Trophoblast cell (in vitro differentiated cells and primary cell): ENCODE results near the gene PRPF19.

Experiments
- DNase-seq, 2 donors: peaks; one replicate each; pipeline ENCODE4 v3.0.0-alpha.2; 2016
- H2AFZ ChIP-seq: 2 replicates; pipeline ENCODE4 v1.6.1; 2013; ENCODE audit warnings: low read length, moderate library complexity, mild to moderate bottlenecking; ENCODE audit not compliant: insufficient read depth, poor library complexity
- H2AK5ac ChIP-seq: 2 replicates; pipeline ENCODE4 v1.6.1; 2013; ENCODE audit warnings: mild to moderate bottlenecking, low read length
- H2BK120ac ChIP-seq: 2 replicates; pipeline ENCODE4 v1.6.1; 2013; ENCODE audit warnings: low read length, mild to moderate bottlenecking, moderate library complexity; ENCODE audit not compliant: insufficient read depth, poor library complexity
- H2BK12ac ChIP-seq: 2 replicates; pipeline ENCODE4 v1.6.1; 2013; ENCODE audit warnings: mild to moderate bottlenecking, low read length, moderate library complexity
- H2BK5ac ChIP-seq: 2 replicates; pipeline ENCODE4 v1.6.1; 2013; ENCODE audit warnings: low read length, low read depth, moderate library complexity, mild to moderate bottlenecking; ENCODE audit not compliant: poor library complexity
- H3K14ac ChIP-seq: 2 replicates; pipeline ENCODE4 v1.6.1; 2013; ENCODE audit warnings: mild to moderate bottlenecking, low read length
- H3K18ac ChIP-seq: 2 replicates; pipeline ENCODE4 v1.6.1; 2013; ENCODE audit warnings: mild to moderate bottlenecking, low read length
- H3K23ac ChIP-seq: 2 replicates; pipeline ENCODE4 v1.6.1; 2013; ENCODE audit warnings: low read length
- H3K27ac ChIP-seq: 2 replicates; pipeline ENCODE4 v1.5.1; 2013; ENCODE audit warnings: low read depth, mild to moderate bottlenecking, inconsistent platforms, low read length, moderate library complexity
- H3K27me3 ChIP-seq: 2 replicates; pipeline ENCODE4 v1.6.1; 2013; ENCODE audit warnings: inconsistent platforms, mild to moderate bottlenecking, low read length, moderate library complexity; ENCODE audit not compliant: insufficient read depth
- H3K36me3 ChIP-seq, 2 experiments: 1 replicate in 1 of 2; 2 replicates in 1 of 2; pipeline ENCODE4 v1.6.1; 2013; ENCODE audit warnings: low read length in 2 of 2, mild to moderate bottlenecking in 2 of 2, moderate library complexity in 1 of 2; ENCODE audit not compliant: insufficient read depth in 2 of 2, control insufficient read depth in 1 of 2
- H3K4ac ChIP-seq: 2 replicates; pipeline ENCODE4 v1.6.1; 2013; ENCODE audit warnings: low read depth, mild to moderate bottlenecking, low read length, moderate library complexity
- H3K4me1 ChIP-seq, 2 experiments: 1 replicate in 1 of 2; 2 replicates in 1 of 2; pipeline ENCODE4 v1.6.1; 2013; ENCODE audit warnings: low read length in 2 of 2, mild to moderate bottlenecking in 2 of 2, moderate library complexity in 1 of 2; ENCODE audit not compliant: insufficient read depth in 2 of 2, control insufficient read depth in 1 of 2
- H3K4me2 ChIP-seq: 2 replicates; pipeline ENCODE4 v1.6.1; 2013; ENCODE audit warnings: inconsistent platforms, mild to moderate bottlenecking, low read length, moderate library complexity
- H3K4me3 ChIP-seq: 2 replicates; pipeline ENCODE4 v1.5.1; 2013; ENCODE audit warnings: mild to moderate bottlenecking, low read depth, low read length, inconsistent platforms
- H3K79me1 ChIP-seq: one replicate; pipeline ENCODE4 v1.6.1; 2013; ENCODE audit warnings: low read length
- H3K79me2 ChIP-seq: 2 replicates; pipeline ENCODE4 v1.6.1; 2013; ENCODE audit warnings: low read length, mild to moderate bottlenecking; ENCODE audit not compliant: control insufficient read depth, insufficient read depth, poor library complexity
- H3K9ac ChIP-seq: 2 replicates; pipeline ENCODE4 v1.6.1; 2013; ENCODE audit warnings: mild to moderate bottlenecking, low read length
- H3K9me3 ChIP-seq: 2 replicates; pipeline ENCODE4 v1.6.1; 2013; ENCODE audit warnings: low read depth, mild to moderate bottlenecking, control low read depth, inconsistent platforms, low read length; ENCODE audit not compliant: insufficient read depth
- H4K12ac ChIP-seq: 2 replicates; pipeline ENCODE4 v1.6.1; 2013; ENCODE audit warnings: low read depth, mild to moderate bottlenecking, low read length, moderate library complexity
- H4K8ac ChIP-seq: 2 replicates; pipeline ENCODE4 v1.6.1; 2013; ENCODE audit warnings: low read depth, mild to moderate bottlenecking, low read length, moderate library complexity
- H4K91ac ChIP-seq: one replicate; pipeline ENCODE4 v1.6.1; 2013; ENCODE audit warnings: low read depth, mild to moderate bottlenecking, low read length, moderate library complexity
- WGBS: extraction: QIAGEN DNeasy Blood & Tissue Kit; methylation state at CpG from one replicate; pipeline ENCODE4 v1.1.7; 2013; ENCODE audit warnings: missing lambda C conversion rate; ENCODE audit not compliant: insufficient read length, insufficient coverage; ENCODE audit errors: extremely low coverage; 5-methylcytosine and 5-hydroxymethylcytosine counted together

Gene PRPF19

GRCh38 chr11:60871378-60872061 is 34.9 kb downstream of the PRPF19 start:
- Histone ChIP-seq H3K9ac (no peak overlapping the region), H3K14ac (no peak overlapping the region), H3K18ac (no peak overlapping the region), H3K4me3 (no peak overlapping the region), H3K79me2 (no peaks in the 10 kb centered on the region), H4K8ac (no peak overlapping the region), H3K27ac (no peak overlapping the region), H4K12ac (no peak overlapping the region), H3K23ac (no peak overlapping the region), H3K4ac (no peak overlapping the region), H2BK5ac (no peak overlapping the region), H3K4me2 (no peak overlapping the region), H3K79me1 (peaks cover 3% of the 10 kb centered on the region), H2AK5ac (no peak overlapping the region), H3K9me3 (no peaks in the 10 kb centered on the region), H2AFZ (no peak overlapping the region), H4K91ac (peak overlapping the region; percentile 69), H2BK12ac (no peak overlapping the region), H3K27me3 (no peaks in the 10 kb centered on the region), H3K36me3 (no peaks in the 10 kb centered on the region), H2BK120ac (no peak overlapping the region), H3K4me1 (peaks cover 6 to 8% of the 10 kb centered on the region in 2 experiments)
- WGBS, result no CpG with 5 or more reads among the region's 7 CpGs
- no peak for DNase-seq

GRCh38 chr11:60870733-60871377 is 35.5 kb downstream of the PRPF19 start:
- H3K27ac ChIP-seq, result no peak overlapping the region
- H2BK120ac ChIP-seq, result no peak overlapping the region
- no peaks in the 10 kb centered on the region for H3K27me3 ChIP-seq
- H2BK5ac ChIP-seq, result no peak overlapping the region
- H4K91ac ChIP-seq, result peak overlapping the region; percentile 6
- H2BK12ac ChIP-seq, result no peak overlapping the region
- no peaks in the 10 kb centered on the region for H3K36me3 ChIP-seq
- no peak overlapping the region for H3K4me2 ChIP-seq
- H3K4me1 ChIP-seq, result peaks cover 6 to 8% of the 10 kb centered on the region in 2 experiments
- no peak overlapping the region for H4K8ac ChIP-seq
- no peak overlapping the region for H4K12ac ChIP-seq
- H3K18ac ChIP-seq, result no peak overlapping the region
- H3K9ac ChIP-seq, result no peak overlapping the region
- no peak overlapping the region for H2AK5ac ChIP-seq
- H2AFZ ChIP-seq, result no peak overlapping the region
- H3K4me3 ChIP-seq, result no peak overlapping the region
- H3K23ac ChIP-seq, result no peak overlapping the region
- H3K14ac ChIP-seq, result no peak overlapping the region
- DNase-seq, result no peak
- no peaks in the 10 kb centered on the region for H3K79me2 ChIP-seq
- no CpG with 5 or more reads among the region's 13 CpGs for WGBS
- H3K79me1 ChIP-seq, result peaks cover 3% of the 10 kb centered on the region
- H3K4ac ChIP-seq, result no peak overlapping the region
- no peaks in the 10 kb centered on the region for H3K9me3 ChIP-seq

- no peak for DNase-seq
- WGBS, result no CpG with 5 or more reads among the region's 3 CpGs
- Histone ChIP-seq H2BK5ac (no peak overlapping the region), H2BK12ac (no peak overlapping the region), H3K14ac (no peak overlapping the region), H3K18ac (no peak overlapping the region), H3K9ac (no peak overlapping the region), H4K8ac (no peak overlapping the region), H3K27me3 (no peaks in the 10 kb centered on the region), H4K91ac (no peak overlapping the region), H4K12ac (no peak overlapping the region), H3K4me1 (peaks cover 6 to 8% of the 10 kb centered on the region in 2 experiments), H3K23ac (no peak overlapping the region), H2AK5ac (no peak overlapping the region), H2BK120ac (no peak overlapping the region), H3K4me2 (no peak overlapping the region), H3K4ac (no peak overlapping the region), H3K79me1 (peaks cover 3% of the 10 kb centered on the region), H3K79me2 (no peaks in the 10 kb centered on the region), H2AFZ (no peak overlapping the region), H3K4me3 (no peak overlapping the region), H3K36me3 (no peaks in the 10 kb centered on the region), H3K27ac (no peak overlapping the region), H3K9me3 (no peaks in the 10 kb centered on the region)
Observed at GRCh38 chr11:60870276-60870675, 36.1 kb downstream of the PRPF19 start.

- no CpG with 5 or more reads among the region's 7 CpGs for WGBS
- no peak overlapping the region for H3K4me3 ChIP-seq
- H3K79me1 ChIP-seq, result peaks cover 3% of the 10 kb centered on the region
- no peak for DNase-seq
- H3K27ac ChIP-seq, result no peak overlapping the region
- H2BK120ac ChIP-seq, result no peak overlapping the region
- no peak overlapping the region for H4K91ac ChIP-seq
- H3K27me3 ChIP-seq, result no peaks in the 10 kb centered on the region
- H2BK12ac ChIP-seq, result no peak overlapping the region
- H3K9ac ChIP-seq, result no peak overlapping the region
- H3K14ac ChIP-seq, result no peak overlapping the region
- no peaks in the 10 kb centered on the region for H3K79me2 ChIP-seq
- H3K36me3 ChIP-seq, result no peaks in the 10 kb centered on the region
- no peak overlapping the region for H3K4me2 ChIP-seq
- H3K23ac ChIP-seq, result no peak overlapping the region
- H4K12ac ChIP-seq, result no peak overlapping the region
- peaks cover 6 to 8% of the 10 kb centered on the region in 2 experiments for H3K4me1 ChIP-seq
- no peak overlapping the region for H3K4ac ChIP-seq
- H2AFZ ChIP-seq, result no peak overlapping the region
- no peak overlapping the region for H3K18ac ChIP-seq
- H2AK5ac ChIP-seq, result no peak overlapping the region
- no peaks in the 10 kb centered on the region for H3K9me3 ChIP-seq
- no peak overlapping the region for H4K8ac ChIP-seq
- no peak overlapping the region for H2BK5ac ChIP-seq
Observed at GRCh38 chr11:60869451-60869825, 36.9 kb downstream of the PRPF19 start.
